GM21717 (cell line): ENCODE results near the gene CCDC80.

Source experiments
- ATAC-seq: cut with Tn5 transposase; IDR thresholded peaks from one replicate; pipeline ENCODE4 v1.9.1; 2021; ENCODE audit warnings: mild to moderate bottlenecking, moderate library complexity; ENCODE audit not compliant: unreplicated experiment

CCDC80 gene, protein sequence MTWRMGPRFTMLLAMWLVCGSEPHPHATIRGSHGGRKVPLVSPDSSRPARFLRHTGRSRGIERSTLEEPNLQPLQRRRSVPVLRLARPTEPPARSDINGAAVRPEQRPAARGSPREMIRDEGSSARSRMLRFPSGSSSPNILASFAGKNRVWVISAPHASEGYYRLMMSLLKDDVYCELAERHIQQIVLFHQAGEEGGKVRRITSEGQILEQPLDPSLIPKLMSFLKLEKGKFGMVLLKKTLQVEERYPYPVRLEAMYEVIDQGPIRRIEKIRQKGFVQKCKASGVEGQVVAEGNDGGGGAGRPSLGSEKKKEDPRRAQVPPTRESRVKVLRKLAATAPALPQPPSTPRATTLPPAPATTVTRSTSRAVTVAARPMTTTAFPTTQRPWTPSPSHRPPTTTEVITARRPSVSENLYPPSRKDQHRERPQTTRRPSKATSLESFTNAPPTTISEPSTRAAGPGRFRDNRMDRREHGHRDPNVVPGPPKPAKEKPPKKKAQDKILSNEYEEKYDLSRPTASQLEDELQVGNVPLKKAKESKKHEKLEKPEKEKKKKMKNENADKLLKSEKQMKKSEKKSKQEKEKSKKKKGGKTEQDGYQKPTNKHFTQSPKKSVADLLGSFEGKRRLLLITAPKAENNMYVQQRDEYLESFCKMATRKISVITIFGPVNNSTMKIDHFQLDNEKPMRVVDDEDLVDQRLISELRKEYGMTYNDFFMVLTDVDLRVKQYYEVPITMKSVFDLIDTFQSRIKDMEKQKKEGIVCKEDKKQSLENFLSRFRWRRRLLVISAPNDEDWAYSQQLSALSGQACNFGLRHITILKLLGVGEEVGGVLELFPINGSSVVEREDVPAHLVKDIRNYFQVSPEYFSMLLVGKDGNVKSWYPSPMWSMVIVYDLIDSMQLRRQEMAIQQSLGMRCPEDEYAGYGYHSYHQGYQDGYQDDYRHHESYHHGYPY

DNA sequence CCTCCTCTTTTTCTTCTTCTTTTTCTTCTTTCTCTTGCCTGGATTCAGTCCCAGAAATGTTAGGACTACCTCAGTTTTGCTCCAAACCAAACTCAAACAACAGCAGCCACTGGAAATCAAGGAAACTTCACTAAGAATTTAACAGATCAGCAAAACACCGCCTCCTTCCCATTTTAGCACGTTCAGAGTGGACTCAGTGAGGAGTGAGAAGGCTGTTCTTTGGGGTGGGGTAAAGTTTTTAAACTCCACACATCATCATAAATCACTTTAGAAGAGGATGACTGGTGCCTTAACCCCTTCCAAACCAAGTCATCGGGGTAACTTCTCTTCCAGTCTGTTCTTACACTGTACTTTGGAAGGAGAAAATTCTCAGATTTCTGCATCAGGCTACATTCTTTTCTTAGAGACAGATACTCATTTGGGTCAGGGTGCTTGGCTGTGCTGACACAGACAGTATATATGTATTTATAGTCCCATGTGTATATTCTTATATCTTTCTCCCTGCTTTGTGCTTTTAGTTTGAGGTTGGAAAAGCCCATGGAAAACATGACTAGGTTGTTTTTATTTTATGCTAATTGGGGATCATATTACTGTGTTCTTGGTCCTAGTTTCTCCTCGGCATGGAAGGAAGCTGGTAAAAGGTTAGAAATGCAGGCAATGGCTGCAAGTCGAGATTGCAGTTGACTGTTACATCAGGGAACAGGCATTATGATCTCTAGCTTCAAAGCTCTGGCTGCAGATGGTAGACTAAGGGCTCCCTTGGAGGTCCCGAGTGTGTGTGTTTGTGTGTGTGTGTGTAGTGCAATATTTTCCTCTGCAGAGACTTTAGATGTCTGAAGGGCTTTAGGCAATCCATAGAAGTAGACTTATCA, at the start of gene CCDC80:
TSS of gene CCDC80 (minus strand) at position 214 of the 872 bp plus-strand sequence. CDS start 1,238 bp downstream, outside the sequence.
- no peak for ATAC-seq

DNA sequence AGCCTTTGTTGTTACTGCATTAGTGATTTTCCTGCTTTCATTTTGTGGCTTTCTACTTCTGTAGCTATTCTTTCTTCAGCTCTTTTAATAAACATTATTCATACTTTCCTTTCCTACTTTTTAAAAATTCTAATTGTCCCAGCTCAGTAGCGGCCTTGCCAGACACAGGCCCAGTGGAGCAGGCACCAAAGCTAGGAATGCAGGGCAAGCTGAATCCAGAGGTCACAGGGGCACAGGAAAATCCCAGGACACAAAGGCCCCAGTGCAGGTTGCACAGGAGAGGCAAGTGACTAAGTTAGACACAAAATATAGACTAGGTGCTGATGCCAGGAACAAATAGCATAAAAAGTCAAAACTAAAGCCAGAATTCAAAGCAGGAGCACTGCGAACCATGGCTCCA, 49.0 kb upstream of the CCDC80 start:
- ATAC-seq = no peak

DNA sequence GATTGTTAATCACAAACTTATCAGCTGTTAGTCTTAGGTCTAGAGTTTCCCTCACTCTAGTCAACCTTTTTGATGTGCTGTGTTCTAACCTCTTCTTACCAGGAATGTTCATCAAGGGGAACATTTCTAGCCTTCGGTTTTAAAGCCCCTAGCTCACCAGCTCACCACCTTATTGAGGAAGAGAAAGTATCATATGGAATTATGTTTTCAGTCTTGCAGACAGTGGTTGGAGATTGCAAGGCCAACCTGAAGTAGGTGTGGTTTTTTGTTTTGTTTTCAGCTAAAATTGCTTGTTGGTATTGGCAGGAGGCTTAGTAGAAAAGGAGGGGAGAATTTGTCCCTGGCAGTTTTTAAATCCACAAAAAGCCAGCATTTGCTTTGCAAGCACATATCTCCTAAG, 48.4 kb upstream of the CCDC80 start:
- ATAC-seq = no peak

DNA sequence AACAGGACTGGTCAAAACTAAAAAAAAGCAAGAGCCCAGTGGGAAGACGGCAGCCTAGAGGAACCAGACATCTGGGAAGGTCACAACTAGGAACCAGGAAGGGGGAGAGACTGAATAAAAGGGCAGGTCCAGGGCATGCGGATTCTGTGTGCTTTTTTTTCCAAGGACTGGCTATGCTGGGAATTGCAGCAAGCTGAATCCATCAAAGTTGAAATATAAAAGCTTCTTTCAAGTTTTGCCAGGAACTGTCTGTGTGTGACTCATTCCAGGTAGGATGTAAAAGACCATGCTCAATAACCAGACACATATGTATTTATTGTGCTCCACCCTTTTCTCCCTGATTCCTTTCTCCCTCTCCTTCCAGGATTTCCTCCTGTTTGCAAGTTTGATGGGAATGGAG, 47.9 kb upstream of the CCDC80 start:
- no peak for ATAC-seq

DNA sequence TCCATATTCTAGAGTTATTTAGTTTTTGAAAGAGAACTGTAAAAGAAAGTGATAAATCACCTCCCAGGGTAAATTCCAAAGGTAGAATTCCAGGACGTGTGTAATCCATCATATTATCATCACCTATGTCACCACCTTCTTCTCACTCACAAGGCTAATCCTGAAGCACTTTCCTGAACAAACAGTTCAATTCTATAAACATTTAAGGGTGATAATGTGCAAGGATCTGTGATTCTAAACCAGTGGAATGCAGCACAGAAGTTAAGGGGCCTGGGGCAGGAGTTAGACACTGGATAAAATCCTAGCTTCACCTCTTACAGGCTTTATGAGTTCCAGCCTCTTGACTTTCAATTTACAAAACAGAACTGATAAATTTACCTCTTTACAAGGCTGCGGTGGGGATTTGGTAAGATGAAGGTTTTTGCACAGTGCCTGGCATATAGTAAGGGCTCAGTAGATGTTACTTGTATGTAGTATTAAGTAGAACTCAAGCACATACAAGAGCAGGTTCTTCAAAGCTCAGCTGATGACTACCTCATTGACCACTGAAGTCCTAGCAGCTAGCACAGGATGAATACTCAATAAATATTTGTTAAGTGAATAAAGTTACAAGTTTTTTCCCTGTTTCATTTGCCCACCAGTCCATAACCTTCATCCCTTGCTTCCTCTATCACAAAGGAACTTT, 47.3 kb upstream of the CCDC80 start:
- no peak for ATAC-seq

DNA sequence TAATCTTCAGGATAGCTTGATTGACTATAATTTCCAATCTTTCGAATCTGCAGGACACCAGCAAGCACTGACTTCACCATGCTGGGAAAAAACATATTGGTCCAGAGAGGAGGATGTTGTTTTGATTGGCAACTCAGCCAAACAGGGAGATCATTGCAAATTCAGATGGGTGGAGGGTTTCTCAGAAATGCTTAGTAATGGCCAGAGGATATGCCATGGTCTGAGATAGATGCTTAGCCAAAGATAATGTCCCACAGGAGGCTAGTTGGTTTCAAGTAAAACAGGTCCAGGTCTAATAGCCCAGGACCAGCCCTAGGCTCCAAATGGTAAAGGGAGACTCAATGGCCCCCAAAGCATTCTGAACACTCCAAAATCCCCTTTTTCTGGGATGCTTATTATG, 46.7 kb upstream of the CCDC80 start:
- no peak for ATAC-seq

DNA sequence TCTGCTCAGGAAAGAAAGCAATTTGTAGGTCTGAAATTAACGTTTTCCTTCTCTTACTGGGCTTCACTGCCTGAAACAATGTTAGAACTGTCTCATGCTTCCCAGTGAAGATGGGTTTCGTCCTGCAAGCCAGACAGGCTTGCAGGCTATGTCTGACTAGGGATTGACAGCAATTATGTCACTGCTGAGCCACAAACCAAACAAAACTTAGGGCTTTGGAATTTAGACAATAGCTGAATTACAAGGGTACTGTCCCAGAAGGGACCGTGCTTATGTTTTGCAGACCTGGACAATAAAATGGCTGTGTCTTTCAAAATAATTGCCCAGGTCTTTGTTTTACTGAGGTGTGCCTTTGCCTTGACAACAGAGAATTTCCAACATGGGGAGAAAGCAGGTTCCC, 46.3 kb upstream of the CCDC80 start:
- no peak for ATAC-seq

DNA sequence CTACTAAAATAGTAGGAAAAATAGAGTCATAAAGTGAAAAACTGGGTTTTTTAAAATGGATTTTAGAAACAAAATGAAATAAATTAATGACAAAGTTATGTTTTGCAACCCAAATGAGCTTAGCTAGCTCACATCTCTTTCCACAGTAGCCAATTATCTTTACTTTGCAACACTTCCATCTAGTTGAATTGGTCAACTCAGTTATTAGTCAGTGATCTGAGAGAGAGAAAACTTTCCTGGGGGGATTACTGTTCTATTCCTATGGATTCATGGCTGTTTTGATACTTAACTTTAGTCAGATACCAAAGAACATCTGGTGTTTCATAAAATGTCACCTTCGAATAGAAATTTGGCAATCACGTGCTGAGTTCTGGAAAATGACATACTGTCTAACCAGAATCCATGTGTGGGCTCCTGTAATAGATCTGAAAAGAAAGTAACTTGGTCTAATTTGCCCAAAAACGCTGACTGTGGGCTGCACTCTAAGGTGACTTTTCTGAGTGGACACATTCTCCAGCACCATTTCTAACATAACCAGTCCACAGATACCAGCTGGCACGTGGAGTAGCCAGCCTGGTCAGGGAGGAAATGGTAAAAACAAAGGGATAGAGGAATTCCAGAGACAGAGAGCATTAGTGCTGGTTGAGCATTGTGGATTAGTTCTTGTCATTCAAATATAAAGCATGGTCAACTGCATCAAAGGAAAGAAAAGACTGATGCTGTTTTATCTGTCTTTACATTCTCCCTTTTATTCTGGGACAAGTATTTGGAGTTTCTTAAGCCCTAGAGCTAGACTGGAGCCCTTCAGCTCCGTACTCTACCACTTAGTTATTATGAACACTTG, 45.2 kb upstream of the CCDC80 start:
- no peak for ATAC-seq

DNA sequence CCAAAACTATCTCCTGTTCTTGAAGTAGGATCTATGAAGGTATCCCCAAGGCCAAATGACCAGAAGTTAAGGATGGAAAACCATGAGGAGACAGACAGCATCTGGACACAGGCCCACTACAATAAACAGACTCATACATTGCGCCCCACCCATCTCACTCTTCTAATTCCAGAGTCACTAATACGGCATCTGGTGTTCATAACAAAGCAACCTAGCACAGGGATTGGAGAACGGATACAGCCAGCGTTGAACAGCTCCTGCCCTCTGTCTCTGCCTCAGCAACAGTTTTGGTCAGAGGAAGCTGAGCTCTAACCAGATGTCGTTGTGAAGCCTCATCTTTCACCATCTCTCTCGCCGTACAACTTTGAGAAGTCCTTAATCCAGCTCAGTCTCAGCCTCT, 44.5 kb upstream of the CCDC80 start:
- no peak for ATAC-seq

DNA sequence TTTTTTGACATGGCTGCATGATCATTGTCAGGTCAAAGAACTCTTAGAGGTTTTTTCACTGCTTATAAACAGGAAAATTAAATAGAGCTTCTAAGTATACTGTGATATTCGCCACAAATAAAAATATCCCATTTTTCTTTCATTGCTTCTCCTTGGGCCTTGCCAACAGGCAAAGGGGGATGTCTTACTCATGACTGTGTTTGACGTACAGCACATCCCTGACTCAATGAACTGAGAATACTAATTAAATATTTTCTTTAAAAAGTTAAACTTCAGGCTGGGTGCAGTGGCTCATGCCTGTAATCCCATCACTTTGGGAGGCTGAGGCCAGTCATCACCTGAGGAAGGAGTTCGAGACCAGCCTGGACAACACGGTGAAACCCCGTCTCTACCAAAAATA, 41.4 kb upstream of the CCDC80 start:
- ATAC-seq = no peak

DNA sequence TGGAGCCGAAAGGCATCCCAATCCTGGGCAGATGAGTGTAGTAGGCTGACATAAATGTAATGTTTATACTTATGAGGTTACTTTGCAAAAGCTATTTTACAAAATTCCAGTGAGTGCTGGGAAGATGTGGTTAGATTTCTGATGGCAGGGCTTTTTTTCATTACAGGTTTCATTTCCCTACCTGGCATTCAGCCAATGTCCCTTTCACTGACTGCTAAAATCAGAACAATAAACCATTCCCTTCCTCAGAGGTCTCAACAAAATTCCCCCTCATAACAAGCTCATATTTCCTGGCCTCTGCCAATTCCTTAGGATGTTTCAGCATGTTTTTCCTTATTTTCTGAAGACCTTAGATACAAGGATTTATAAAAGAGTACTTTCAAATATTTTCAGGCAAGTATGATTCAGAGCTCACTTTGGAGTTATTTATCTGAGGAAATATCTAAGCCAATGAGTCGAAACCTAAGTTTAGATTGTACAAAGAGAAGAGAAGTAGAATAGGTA, 40.9 kb upstream of the CCDC80 start:
- ATAC-seq = no peak

DNA sequence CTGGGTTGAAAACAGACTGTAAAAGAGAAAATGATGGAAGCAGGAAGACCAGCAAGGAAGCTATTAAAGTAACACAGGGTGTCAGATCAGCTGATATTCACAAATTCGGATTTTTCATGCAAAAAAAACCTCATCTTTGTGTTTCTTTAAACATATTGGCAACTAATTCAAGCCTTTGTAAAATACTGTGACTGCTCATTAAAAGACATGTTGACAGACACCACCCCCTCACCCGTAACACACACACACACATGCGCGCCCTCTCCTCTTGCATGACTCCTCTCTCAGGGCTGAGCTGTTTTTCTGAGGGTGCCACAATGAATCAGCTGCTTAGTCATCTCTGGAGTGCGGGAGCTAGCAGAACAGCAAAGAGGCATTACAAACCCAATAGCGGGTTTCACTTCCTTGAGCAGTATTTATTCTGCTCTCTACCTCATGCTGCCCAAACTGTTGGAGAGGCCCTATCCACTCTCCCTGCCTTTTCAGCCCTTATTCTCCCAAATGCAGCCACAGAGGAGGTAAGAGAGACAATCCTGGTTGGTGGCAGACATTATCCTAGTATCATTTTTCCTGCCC, 35.8 kb upstream of the CCDC80 start:
- ATAC-seq = peak; percentile 97

DNA sequence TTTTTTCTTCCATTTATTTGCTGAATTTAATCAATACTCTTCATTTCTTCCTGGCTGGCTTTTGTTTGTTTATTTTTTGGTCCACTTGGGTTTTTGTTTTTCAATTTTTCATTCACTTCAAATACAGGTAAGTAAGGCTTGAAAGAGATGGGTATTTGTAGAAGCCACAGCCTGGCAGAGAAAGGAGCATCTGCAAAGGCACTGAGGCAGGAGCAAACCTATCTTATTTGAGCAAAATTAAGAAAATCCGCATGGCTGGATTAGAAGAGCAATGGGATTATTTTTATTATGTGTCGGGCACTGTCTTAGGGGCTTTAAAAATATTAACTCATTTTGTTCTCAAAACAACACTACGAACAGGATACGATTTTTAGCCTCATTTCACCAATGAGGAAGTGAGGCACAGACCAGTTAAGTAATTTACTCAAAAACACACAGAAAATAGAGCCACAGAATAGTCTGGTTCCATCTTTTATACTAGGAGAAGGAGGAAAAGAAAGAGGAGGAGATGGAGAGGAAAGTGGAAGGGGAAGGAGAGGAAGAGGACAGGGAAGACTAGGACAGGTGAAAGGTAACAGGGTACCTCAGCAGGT, 35.1 kb upstream of the CCDC80 start:
- no peak for ATAC-seq

DNA sequence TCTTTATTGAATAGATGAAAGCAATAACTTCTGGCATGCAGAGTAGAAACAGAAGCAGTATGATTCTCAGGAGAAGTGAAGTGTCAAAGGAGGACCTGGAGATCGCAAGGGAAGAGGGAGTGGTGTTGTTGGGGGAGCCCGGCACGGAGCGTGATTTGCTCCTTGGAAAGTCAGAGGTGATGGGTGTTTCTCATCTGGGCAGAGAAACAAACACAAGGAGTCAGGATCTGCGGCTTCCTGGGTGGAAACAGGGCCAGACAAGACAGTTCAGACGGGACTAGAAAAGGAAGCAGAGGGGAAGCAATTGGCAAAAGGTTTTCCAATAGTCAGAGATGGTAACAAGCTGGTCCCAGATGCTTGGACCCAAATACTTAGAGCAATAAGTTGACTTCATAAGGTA, 34.4 kb upstream of the CCDC80 start:
- no peak for ATAC-seq

DNA sequence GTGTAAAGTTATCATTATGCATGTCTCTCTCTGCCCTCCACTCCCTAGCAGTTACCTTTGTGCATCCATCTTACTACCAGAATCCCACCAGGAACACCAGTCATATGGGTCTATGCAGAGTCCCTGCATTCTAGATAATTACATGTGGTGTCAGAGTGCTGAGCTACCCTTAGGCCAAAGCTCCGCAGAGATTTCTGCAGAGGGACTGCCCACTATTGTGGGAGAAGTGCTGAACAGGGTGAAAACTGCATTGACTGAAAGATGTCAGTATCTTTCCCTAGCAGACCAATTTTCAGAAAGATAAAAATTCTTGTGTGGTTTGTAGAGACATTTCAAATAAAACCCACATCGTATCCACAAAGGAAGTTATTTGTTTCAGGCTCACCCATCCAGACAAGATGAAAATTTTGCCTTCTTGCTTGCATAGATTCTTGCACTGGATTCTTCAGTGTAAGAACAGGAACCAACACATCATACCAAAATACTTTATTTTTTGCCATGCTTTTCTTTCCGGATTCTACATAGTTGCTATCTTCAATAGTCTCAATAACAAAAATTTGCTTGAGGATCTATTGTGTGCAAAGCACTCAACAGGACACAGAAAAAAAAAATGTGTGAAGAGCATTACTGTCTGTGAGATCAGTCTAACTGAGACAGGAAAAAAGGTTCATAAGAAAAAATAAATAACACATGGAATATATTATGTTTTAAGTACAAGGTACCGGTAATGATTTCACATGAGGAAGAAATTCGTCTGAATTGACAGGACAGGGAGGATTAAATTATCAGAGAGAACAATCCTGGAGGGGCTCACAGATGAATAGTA, 32.0 kb upstream of the CCDC80 start:
- no peak for ATAC-seq

DNA sequence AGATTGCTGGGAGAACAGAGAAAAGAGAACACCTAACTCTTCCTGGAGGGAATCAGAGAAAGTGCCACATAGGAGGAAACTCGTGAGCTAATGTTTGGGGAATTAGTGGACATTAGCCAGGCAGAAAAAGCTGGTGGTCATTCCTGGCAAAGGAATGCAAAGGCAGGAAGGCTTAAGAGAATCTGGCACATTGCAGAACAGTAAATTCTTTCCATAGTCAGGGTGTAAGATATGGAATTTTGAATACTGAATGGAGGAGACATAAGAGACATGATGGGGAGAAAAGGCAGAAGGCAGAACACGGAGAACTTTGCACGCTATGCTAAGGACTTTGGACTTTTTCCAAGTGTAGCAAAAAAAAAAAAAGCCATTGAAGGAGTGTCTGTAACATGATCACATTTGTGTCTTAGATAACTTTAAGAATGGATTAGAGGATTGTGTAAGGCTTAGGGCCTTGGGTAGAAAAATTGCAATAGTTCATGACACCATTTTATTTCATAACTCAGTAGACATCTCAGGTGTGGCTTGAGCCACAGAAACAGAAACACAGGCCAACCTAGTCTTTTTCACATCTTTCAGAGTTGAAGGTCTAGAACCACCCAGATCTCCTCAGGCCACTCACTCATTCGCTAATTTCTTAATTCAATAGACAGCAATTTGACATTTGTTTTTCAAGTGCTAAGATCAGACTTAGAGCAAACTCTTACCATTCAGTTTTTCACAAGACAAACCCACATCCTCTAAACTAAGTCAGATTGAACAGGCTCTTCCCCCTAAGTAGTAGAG, 31.2 kb upstream of the CCDC80 start:
- no peak for ATAC-seq

DNA sequence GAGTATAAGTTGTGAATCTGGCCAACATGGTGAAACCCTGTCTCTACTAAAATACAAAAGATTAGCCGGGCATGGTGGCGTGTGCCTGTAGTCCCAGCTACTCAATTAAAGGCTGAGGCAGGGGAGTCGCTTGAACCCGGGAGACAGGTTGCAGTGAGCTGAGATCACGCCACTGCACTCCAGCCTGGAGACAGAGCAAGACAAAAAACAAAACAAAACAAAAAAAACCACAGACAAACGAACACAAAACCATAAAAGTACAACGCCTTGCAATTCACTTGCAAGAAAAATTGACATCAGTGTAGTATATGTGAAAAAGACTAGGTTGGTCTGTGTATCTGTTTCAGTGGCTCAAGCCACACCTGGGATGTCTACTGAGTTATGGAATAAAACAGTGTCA, 29.9 kb upstream of the CCDC80 start:
- ATAC-seq = no peak
